ENCODE results near the gene ZBTB7B. TPM values are rescaled to one million over a fixed set of nuclear protein-coding genes. Genes with fewer than 3 reads are reported as not detected.

The ZBTB7B gene
- total RNA-seq, result 80.4 TPM
- long read RNA-seq, partial matches to known transcripts, result 0 of 9 reads
- long read RNA-seq, other reads (novel, unspliced or antisense), result 8 of 9 reads

GRCh38 chr1:155002464-155003226 is at the start of gene ZBTB7B:
Gene ZBTB7B, plus strand, starts transcription at chr1:155002802. Its CDS starts 11,859 bp downstream, at chr1:155014661.
- no peak for DNase-seq (ENCODE audit: low spot score)

GRCh38 chr1:154953611-154954038 is 49.0 kb upstream of the ZBTB7B start:
- DNase-seq (ENCODE audit: low spot score), result no peak

GRCh38 chr1:154954541-154954940 is 48.1 kb upstream of the ZBTB7B start:
- no peak for DNase-seq (ENCODE audit: low spot score)

GRCh38 chr1:154955039-154955717 is 47.4 kb upstream of the ZBTB7B start:
- DNase-seq (ENCODE audit: low spot score), result no peak

- DNase-seq (ENCODE audit: low spot score), result no peak
Observed at GRCh38 chr1:154955718-154956543, 46.7 kb upstream of the ZBTB7B start, which contains the start of gene PBXIP1. Gene PBXIP1, minus strand, starts transcription at chr1:154956099. Its CDS starts 2,378 bp downstream, at chr1:154953721.

GRCh38 chr1:154956544-154956941 is 46.1 kb upstream of the ZBTB7B start:
- DNase-seq (ENCODE audit: low spot score), result no peak

GRCh38 chr1:154957091-154957657 is 45.4 kb upstream of the ZBTB7B start:
- DNase-seq (ENCODE audit: low spot score), result no peak

- no peak for DNase-seq (ENCODE audit: low spot score)
Observed at GRCh38 chr1:154958036-154958435, 44.6 kb upstream of the ZBTB7B start.

GRCh38 chr1:154958681-154959425 is 43.7 kb upstream of the ZBTB7B start:
- no peak for DNase-seq (ENCODE audit: low spot score)

- DNase-seq (ENCODE audit: low spot score), result no peak
Observed at GRCh38 chr1:154959426-154959780, 43.2 kb upstream of the ZBTB7B start.

- no peak for DNase-seq (ENCODE audit: low spot score)
Observed at GRCh38 chr1:154960446-154961136, 42.0 kb upstream of the ZBTB7B start.

GRCh38 chr1:154961207-154962155 is 41.1 kb upstream of the ZBTB7B start, which contains the start of gene PYGO2:
Gene PYGO2, minus strand, starts transcription at chr1:154961782. Its CDS starts 206 bp downstream, at chr1:154961576.
- peak; percentile 96 for DNase-seq (ENCODE audit: low spot score)

- DNase-seq (ENCODE audit: low spot score), result no peak
Observed at GRCh38 chr1:154962156-154962749, 40.3 kb upstream of the ZBTB7B start.

- DNase-seq (ENCODE audit: low spot score), result no peak
Observed at GRCh38 chr1:154962795-154963330, 39.7 kb upstream of the ZBTB7B start.

GRCh38 chr1:154963643-154964042 is 39.0 kb upstream of the ZBTB7B start:
- no peak for DNase-seq (ENCODE audit: low spot score)

- no peak for DNase-seq (ENCODE audit: low spot score)
Observed at GRCh38 chr1:154964359-154964758, 38.2 kb upstream of the ZBTB7B start.

- DNase-seq (ENCODE audit: low spot score), result no peak
Observed at GRCh38 chr1:154966111-154966510, 36.5 kb upstream of the ZBTB7B start.
